GM12874 (cell line): Measurements from ENCODE around the gene GNPNAT1.

Source experiments
- TF ChIP-seq, protein P1 (sequence below): IDR thresholded peaks from 2 replicates; pipeline ENCODE4 v1.5.1; 2011; ENCODE audit warnings: low read depth, mild to moderate bottlenecking, control low read depth, low read length, moderate library complexity; ENCODE audit not compliant: insufficient read depth

Gene GNPNAT1

DNA sequence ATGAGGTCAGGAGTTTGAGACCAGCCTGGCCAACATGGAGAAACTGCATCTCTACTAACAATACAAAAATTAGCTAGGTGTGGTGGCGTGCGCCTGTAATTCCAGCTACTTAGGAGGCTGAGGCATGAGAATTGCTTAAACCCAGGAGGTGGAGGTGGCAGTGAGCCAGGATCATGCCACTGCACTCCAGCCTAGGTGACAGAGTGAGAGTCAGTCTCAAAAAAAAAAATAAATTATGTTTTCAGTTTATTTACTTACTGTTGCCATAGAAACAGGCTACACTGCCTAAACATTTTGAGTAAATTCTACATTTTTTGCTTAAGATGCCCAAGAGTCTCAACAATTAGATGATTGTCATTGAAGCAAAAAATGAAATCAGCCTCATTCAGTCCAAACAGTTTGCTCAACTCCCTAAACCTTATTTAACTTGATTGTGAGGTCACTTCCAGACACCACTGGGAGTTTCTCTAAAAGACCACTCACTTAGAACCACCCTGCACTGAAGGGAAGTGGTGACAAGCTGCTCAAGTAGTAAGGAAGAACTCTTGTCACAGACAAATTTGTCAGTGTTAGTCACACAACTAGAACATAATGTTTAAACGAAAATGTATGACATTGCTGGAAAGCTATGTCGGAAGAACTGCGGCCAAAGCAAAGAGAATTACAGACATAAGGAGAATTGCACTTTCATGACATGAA lies 9.8 kb upstream of the GNPNAT1 start:
- TF ChIP-seq, protein P1, sequence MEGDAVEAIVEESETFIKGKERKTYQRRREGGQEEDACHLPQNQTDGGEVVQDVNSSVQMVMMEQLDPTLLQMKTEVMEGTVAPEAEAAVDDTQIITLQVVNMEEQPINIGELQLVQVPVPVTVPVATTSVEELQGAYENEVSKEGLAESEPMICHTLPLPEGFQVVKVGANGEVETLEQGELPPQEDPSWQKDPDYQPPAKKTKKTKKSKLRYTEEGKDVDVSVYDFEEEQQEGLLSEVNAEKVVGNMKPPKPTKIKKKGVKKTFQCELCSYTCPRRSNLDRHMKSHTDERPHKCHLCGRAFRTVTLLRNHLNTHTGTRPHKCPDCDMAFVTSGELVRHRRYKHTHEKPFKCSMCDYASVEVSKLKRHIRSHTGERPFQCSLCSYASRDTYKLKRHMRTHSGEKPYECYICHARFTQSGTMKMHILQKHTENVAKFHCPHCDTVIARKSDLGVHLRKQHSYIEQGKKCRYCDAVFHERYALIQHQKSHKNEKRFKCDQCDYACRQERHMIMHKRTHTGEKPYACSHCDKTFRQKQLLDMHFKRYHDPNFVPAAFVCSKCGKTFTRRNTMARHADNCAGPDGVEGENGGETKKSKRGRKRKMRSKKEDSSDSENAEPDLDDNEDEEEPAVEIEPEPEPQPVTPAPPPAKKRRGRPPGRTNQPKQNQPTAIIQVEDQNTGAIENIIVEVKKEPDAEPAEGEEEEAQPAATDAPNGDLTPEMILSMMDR, result no peak

DNA sequence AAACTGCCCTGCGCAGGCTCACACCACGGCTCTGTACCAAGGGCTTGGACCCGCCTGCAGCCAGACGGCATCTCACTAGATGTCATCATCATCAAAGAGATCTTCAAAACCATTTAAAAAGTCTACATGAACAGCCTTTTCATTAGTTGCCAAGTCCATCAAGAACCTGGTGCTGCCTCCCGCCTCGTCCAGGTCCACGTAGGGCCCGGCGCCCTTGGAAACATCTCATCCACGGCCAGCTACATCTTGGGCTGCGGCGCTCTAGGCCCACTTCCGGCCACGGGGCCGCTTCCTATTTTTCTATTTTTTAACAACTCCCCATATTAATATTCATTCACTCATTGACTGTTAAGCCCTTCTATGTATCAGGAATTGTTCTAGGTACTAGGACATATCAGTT lies 7.4 kb upstream of the GNPNAT1 start:
- TF ChIP-seq, protein P1, result no peak

DNA sequence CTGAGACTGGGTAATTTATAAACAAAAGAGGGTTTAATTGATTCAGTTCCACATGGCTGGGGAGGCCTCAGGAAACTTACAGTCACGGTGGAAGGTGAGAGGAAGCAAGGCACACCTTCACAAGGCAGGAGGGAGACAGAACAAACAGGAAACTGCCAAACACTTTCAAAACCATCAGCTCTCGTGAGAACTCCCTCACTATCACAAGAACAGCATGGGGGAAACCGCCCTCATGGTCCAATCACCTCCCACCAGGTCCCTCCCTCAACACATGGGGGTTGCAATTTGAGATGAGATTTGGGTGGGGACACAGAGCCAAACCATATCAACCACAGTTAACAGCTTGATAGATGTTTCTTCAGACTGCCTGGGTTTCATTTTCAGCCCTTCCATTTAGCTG lies 6.2 kb upstream of the GNPNAT1 start:
- TF ChIP-seq, protein P1, result no peak

DNA sequence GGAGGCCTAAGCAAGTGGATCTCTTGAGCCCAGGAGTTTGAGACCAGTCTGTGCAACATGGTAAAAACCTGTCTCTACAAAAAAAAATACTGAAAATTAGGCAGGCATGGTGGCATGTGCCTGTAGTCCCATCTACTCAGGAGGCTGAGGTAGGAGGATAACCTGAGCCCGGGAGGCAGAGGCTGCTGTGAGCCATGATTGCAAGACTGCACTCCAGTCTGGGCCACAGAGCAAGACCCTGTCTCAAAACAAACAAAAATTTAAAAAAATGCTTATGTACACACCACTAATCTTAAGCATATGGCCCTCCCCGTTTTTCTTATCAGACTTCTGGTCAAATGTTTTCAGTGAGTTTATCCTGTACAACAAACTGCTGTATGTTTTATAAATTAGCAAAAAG lies 1.7 kb upstream of the GNPNAT1 start:
- TF ChIP-seq, protein P1, result no peak

DNA sequence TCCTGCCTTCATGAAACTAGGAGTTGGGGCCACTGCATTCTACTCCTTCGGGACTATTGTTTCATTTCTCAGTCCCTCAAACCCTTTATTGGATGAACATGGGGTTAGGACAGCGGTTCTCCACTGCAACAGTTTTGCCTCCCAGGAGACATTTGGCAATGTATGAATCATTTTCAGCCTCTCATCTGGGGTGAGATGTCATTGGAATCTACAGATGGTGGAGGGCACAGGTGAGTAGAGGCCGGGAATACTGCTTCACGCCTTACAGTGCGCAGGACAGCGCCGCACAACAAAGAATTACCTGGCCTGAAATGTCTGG lies 649 bp upstream of the GNPNAT1 start:
- TF ChIP-seq, protein P1, result no peak

DNA sequence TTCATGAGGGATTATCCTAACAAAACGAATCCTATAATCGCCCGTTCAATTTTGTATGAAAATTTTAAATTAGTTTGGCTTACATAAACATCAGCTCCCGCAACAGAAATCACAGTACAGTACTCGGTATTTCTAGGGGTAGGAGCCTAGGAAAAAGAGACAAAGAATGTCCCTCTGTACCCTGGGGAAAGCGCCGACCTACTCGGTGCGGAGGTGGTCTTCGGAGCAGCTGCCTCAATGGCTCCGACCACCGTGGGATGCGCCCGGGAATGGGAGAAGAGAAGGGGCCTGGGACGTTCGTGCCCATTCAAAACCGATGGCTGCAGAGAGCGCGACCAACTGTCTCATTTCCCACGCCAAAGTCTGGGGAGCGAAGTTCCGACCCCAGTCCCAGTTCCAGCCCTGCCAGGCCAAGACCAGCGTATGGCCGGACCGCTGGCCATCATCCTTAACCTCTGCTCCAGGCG lies 618 bp downstream of the GNPNAT1 start:
- TF ChIP-seq, protein P1, result no peak

DNA sequence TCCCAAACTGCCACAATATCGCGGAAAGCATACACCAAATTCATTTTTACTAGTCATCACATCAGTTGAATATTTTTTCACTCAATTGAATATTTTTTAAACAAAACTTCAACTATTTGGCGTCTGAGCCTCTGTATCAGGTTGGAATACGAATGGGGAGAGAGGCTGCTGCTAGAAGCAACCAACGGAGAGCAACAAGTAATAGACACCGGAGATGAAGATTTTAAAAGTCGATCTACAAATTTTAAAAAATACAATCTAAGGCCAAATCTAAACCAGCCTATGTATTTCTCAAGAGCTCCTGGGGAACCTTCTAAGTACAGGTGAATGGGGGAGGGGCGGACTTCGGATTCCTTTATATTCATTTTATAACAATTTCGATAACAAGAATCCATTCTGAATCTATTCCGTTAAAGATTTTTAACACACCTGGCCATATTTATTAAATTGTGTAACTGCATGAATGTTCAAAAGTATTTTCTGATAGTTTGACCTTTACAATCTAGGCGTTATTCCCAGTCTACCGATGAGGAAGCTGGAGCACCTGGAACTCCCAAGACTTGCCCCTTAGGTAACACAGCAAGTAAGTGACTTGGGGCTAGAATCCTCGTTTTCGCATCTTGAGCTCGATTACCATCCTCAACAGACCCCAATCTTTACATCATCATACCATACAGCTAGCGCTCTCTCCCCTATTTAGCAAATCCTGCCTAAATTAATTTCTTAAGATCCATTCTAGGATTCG lies 1.2 kb downstream of the GNPNAT1 start:
- TF ChIP-seq, protein P1, result no peak
